ENCODE data around the gene CADPS2. TPM values are rescaled to one million over a fixed set of nuclear protein-coding genes. Genes with fewer than 3 reads are reported as not detected.
"Not testable (repeated sequence)": the region's sequence is repeated elsewhere in the genome, so short reads cannot be mapped to it uniquely, and the experiment has no call there.

Gene CADPS2
- total RNA-seq, 1 experiment from 2014 or later: 1.6 TPM

DNA sequence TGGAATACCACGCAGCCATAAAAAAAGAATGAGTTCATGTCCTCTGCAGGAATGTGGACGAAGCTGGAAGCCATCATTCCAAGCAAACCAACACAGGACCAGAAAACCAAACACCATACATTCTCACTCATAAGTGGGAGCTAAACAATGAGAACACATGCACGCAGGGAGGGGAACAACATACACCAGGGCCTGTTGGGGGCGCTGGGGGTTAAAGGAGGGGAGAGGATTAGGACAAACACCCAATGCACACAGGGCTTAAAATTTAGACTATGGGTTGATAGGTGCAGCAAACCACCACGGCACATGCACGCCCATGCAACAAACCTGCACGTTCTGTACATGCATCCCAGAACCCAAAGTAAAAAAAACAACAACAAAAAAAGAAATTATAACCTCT is 210.6 kb downstream of the CADPS2 start:
- DNase-seq (ENCODE audit: low spot score): no peak

DNA sequence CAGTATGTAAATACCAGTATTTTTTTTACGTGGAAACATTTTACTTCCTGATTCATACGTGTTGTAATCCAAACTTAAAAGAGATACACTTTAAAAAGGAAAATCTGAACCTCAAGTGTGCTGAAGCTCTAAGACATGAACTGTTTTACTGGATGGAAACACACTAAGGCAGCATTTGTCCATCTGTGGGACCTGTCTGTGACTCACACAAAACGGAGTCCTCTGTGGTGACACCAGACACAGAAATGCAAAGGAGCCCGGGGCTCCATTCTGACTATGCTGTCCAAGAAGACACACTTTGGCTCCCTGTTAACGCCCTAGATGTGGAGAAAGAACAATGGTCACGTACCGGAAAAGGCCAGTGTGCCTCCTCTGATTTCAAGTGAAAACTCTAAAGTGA is 211.2 kb downstream of the CADPS2 start:
- no peak for DNase-seq (ENCODE audit: low spot score)

DNA sequence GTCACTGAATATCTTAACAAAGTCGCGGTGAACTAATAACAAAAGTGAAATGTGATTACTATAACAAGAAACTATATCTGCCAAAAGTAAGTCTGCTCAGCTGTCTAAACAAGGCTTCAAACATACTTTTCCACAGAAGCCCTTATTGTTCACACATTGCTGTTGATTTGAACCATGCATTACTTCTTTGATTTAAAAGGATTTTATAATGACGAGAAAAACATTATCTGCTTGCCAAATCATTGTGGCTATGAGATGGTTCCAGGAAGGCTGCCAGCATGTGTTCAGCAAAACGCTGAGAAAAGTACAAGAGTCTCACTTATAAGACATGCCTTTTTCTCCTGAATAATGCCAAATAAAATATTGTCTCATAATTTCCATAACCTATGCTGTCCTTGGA is 211.8 kb downstream of the CADPS2 start:
- no peak for DNase-seq (ENCODE audit: low spot score)

DNA sequence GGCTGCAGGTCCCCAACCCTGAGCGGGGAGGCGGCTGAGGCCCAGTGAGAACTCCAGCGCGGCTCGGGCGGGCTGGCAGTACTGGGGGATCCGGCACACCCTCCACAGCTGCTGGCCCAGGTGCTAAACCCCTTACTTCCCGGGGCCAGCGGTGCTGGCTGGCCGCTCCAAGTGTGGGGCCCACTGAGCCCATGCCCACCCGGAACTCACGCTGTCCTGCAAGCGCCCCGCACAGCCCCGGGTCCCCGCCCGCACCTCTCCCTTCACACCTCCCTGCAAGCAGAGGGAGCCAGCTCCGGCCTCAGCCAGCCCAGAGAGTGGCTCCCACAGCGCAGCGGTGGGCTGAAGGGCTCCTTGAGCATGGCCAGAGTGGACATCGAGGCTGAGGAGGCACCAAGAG is 212.3 kb downstream of the CADPS2 start:
- no peak for DNase-seq (ENCODE audit: low spot score)

DNA sequence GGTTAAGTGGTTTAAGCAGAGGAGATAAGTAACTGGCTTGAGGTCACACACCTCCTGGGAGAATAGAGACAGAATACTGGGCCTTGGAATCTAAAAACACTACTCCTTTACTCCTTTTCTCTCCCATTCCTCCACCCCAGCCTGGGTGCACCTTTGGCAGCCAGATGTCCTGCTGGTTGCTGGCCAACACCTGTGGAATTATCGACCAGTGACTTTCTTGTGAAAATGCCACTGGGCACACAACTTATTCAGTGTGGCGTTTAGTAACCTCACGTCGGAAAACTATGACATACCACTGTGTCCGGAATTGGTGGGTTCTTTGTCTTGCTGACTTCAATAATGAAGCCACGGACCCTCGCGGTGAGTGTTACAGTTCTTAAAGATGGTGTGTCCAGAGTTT is 213.7 kb downstream of the CADPS2 start:
- no peak for DNase-seq (ENCODE audit: low spot score)

DNA sequence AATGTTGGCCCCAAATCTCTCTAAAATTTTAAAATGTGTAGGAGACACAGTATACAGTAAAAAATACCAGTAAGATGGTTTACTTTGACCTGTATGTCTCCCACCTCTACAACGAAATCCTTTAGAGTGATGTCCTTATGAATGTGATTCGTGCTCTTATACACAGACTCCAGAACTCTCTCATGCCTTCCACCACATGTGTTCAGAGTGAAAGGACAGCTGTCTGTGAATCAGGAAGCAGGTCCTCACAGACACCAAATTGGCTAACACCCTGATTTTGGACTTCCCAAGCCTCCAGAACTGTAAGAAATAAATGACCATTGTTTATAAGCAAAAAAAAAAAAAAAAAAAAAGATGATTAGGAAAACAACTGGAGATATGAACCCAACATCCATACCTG is 222.5 kb downstream of the CADPS2 start:
- DNase-seq (ENCODE audit: low spot score): no peak

DNA sequence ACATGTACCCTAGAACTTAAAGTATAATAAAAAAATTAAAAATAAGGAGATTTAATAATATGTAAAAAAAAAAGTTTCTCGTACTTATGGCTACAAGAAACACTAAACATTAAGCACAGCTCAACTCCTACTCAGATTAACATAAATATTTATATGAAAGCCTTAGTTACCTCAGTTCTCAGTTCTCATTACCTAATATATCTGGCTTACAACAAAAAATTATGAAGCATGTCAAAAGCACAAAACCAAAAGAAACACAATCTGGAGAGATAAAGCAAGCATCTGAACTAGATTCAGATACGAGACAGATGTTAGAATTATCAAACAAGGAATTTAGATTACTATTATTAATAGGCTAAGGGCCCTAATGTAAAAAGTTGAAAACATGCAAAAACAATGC is 227.4 kb downstream of the CADPS2 start:
- no peak for DNase-seq (ENCODE audit: low spot score)

DNA sequence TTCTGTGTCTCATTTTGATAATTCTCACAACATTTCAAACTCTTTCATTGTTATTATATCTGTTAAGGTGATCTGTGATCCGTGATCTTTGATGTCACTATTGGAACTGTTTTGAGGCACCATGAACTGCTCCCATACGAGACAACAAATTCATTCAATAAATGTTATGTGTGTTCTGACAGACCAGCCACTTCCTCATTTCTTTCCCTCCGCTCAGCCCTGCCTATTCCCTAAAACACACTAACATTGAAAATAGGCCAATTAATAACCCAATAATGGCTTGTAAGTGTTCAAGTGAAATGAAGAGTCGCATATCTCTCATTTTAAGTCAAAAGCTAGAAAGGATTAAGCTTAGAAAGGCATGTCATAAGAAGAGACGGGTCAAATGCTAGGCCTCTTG is 232.6 kb downstream of the CADPS2 start:
- DNase-seq (ENCODE audit: low spot score): peak; percentile 10

DNA sequence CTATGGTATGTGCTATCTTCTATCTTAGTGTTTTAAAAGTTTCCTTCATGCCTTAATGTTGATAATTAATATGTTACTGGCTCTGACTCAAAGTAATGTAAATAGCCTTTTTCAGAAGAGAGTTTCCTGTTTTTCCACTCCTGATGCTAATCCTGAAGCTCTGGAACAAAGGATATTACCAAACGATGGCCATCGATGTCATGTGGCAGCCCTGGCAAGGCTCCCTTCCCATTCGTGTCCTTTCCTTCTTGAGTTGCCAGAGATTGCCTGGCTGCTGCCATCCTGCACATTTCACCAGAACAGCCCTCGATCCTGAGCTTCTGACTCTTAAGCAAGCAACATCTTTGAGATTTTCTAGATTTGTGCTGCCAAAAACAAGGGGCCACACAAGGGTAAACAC is 233.4 kb downstream of the CADPS2 start:
- DNase-seq (ENCODE audit: low spot score): peak; percentile 65

DNA sequence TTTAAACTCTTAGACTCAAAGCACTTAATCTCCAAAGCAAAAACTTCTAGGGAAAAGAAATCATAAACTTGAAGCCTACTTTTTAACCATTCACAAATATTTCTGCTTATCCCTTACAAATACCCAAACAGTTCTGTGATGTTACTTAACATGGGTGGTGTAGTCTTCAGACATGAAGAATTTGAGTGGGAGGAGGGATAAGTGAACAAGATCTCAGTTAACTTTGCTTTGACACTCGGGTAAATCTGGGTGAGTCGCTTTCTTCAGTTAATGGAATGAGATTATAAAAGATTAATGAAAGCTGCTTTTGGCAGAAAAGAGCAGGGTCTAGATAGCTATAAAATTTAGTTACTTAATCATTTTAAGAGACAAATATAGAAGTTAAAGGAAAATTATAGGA is 234.8 kb downstream of the CADPS2 start:
- DNase-seq (ENCODE audit: low spot score): no peak

DNA sequence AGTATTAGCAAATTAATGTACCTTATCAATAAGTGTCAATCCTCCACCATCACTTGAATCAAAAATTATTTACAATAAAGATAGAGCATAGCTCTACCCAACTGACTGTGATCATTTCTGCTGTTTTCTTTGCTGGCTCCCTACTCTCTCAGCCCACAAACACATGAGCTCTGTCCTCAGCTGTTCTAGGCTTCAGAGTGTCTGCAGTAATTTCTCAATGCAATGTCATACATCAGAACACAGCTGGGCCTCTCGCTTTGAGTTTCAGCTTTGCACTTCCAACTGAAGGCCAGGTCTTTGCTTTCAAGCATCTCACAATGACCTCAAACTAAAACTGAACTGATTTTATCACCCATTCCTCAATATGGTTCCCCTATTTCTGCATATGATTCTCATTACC is 243.0 kb downstream of the CADPS2 start:
- DNase-seq (ENCODE audit: low spot score): no peak

DNA sequence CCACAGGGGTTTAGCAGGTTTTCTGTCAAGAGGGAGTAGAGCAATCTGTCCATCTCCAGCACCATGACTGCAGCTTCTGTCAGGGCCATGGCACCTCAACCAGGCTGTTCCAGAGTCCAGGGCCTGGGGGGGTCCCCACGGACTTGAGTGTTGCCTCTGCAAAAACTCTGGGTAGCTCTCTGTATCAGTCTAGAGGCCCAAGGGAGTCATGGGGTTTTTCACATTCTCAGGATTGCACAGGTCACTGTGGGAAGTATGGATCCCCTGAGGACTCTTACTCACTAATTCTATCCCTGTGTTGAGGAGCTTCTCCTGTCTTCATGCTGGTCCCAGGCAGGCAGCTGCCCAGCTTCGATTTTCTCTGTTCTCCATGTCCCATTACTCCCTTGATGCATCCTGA is 247.8 kb downstream of the CADPS2 start:
- no peak for DNase-seq (ENCODE audit: low spot score)

DNA sequence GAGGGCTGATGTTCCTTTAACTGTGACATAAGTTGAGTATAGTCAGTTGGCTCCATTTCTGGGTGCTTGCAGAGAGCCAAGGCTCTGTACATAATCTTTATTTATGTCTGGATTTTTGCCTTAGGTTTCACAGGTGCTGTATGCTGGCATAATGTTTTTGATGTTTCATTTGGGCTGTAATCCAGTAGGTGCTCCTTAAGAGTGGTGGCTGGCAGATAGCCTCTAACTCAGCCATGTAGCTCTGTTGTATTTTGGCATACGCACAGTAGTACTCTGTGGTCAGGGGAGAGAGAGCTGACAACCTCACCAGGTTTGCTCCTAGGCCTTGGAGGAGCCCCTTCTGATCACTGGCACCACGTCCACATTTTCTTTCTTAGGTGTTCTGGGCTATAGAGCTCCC is 248.5 kb downstream of the CADPS2 start:
- no peak for DNase-seq (ENCODE audit: low spot score)

DNA sequence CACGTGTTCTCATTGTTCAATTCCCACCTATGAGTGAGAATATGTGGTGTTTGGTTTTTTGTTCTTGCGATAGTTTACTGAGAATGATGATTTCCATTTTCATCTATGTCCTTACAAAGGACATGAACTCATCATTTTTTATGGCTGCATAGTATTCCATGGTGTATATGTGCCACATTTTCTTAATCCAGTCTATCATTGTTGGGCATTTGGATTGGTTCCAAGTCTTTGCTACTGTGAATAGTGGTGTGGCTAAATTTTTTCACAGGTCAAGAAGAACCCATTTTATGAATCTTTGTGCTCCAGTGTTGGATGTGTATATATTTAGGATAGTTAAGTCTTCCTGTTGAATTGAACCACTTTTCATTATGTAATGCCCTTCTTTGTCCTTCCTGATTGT is 250.8 kb downstream of the CADPS2 start:
- not testable (repeated sequence) for DNase-seq (ENCODE audit: low spot score)

DNA sequence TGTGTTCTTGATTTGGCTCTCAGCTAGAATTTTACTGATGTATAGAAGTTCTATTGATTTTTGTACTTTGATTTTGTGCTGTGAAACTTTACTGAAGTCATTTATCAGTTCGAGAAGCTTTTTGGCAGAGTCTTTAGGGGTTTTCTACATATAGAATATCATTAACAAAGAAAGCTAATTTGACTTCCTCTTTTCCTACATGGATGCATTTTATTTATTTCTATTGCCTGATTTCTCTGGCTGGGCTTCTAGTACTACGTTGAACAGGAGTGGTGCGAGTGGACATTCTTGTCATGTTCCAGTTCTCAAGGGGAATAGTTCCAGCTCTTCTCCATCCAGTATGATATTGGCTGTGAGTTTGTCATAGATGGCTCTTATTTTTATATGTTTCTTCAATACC is 252.8 kb downstream of the CADPS2 start:
- no peak for DNase-seq (ENCODE audit: low spot score)

DNA sequence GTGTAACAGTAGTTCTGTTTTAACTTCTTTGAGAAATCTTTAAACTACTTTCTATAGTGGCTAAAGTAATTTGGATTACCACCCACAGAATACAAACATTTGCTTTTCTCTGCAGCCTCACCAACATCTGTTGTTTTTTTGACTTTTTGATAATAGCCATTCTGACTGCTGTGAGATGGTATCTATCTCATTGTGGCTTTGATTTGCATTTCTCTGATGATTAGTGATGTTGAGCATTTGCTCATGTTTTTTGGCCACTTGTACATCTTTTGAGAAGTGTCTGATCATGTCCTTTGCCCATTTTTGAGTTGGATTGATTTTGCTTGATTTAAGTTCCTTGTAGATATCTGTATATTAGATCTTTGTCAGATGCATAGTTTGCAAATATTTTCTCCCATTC is 254.0 kb downstream of the CADPS2 start:
- DNase-seq (ENCODE audit: low spot score): no peak

DNA sequence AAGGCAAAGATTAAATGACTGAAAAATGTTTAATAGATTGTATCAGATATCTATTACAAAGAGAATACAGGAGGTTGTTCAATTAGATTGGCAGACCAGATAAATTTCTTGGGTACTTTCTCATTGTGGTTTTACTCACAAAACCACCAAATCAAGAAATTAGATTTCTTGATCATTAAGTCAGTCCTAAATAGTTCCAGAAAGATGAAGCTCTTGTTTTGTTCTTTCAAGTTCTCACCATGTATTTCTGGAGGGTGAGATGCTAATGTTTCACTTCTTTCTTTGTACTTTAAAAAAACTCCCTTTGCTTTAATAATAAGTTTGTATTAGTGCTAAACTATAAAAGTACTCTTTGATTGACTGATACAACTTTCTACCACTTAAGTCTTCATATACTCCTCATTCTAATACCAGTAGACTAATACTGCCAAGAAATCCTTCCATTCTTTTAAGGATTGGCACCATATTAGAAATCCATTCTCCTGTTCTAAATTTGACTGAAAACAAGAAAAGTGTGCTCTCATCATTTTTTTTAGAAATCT is 256.8 kb downstream of the CADPS2 start:
- no peak for DNase-seq (ENCODE audit: low spot score)

DNA sequence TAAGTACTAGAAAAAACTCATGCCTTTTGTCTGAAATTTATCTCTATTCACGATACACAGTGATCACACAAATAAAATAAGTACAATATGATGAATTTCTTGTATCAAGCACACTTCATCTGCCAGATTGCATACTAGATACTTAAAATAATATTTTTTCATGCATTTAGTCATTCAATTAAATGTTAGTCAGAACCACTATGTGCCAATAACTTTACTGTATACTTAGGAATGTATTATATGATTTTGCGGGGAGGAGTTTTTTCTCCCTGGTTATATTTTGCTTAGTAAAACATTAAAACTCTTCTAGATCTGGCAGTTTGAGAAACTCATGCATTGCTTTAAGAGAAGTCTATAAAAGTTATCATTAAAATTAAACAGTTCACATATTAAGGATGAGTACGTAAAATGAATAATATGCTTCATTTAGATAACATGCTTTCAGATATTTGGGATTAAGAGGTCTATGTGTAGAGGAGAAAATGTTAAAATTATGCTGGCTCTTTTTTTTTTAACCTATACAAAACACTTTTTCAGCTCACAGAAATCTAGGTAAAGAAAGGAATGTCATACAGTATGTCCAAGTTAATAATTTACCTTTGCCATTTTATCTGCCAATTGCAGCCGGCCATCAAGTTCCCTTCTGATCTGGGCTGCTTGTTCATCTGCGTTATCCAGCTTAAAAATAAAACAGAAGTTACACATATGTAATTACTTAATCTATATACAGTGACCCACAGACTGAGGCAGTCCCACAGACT is 257.4 kb downstream of the CADPS2 start:
- DNase-seq (ENCODE audit: low spot score): no peak

DNA sequence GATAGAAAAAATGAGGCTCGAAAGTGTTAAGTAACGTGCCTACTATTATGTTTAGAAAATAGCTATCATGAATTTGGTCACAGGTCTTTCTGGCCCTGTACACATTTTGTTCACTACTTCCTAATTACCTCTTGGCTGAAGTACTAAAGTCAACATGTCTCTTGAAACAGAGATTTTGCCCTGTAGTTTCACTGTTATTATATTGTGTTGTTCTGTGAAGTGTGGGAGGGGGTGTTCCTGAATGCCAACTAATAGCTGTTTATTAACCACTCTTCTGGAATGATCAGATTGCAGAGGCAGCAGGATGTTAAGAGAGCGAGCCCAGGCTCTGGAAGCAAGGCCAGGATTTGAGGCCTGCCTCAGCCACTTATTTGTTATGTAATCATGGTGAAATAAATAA is 259.5 kb downstream of the CADPS2 start:
- DNase-seq (ENCODE audit: low spot score): no peak

DNA sequence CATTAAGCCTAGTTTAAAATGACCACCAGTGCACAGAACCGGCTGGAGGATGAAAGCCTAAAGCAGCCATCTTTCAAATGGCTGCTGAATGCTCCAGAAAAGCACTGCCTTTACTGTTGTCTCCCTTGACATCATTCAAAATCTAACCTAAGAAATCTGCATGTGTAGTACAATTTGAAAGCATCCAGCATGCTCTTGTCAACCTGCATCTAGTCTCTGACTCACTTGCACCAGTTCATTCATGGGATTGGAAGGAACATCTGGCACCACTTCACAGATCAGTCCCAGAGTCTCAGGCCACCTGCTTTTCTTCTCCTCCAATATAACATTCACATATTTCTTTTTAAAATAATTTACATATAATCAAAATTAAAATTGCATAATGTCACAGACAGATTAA is 263.6 kb downstream of the CADPS2 start:
- DNase-seq (ENCODE audit: low spot score): no peak

DNA sequence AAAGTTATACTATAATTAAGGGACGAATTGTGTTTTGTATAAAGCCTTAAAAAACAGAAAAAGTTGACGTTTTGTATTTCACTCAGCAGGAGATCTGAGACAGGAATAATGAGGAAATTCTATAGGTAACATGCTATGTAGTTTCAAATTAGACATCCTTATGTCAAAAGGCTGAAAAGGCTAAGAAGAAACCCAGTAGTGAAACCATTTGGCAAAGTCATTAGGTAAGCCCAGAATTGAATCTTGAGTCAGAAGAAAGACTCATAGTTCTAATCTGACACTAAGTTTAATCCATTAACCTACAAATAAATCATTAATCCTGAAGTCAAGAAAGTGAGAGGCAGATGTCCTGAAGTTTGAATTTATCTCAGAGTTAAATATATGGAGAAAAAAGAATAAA is 266.6 kb downstream of the CADPS2 start:
- DNase-seq (ENCODE audit: low spot score): no peak

DNA sequence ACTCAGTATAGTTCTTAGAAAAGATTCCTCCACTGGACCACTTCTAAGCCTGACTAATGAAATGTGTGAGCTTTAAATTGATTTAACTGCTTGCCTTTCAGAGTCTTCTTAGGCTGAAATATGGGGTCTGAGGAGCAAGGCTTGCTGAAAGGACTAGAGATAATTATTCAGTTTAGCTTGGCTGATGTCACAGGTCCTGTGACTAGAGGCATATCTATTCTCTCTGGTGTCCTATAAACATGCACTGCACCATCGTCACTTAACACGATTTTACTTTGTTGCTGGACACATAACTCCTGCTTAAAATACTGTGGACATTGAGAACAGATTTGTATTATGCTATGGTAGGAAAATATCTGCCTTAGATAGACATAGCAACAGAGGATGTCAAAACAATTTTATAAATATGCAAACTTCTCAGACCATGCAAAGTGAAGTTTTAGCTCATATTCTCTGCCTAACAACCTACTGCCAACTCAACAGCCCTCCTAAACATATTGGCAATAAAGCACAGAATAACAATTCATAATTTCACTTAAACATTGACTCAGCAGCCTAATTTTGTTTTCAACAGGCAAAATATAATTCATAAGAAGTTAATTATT is 267.6 kb downstream of the CADPS2 start:
- DNase-seq (ENCODE audit: low spot score): no peak

DNA sequence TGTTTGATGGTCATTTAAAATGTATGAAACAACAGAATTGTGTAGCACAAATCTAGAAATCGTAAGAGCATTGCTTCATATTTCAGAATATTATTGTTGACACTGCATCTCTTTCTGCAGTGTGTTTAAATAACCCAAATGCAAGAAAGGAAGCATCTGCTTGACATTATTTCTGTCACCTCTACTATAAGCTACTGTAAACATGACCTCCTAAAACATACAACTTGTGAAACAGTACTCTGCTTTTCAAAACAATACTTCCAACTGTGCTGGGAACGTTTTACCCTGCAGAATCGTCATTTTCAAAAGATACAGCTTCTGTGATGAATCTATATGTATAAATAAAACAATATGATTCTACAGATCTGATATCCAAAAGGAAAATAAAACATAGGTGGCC is 269.3 kb downstream of the CADPS2 start:
- no peak for DNase-seq (ENCODE audit: low spot score)
